Kidney tubule cell (primary cell): ENCODE results near the gene PALLD.
"Not testable (repeated sequence)": the region's sequence is repeated elsewhere in the genome, so short reads cannot be mapped to it uniquely, and the experiment has no call there.

Experiments used
- DNase-seq: peaks from one replicate; pipeline ENCODE4 v3.0.0-alpha.2; 2018; ENCODE audit warnings: low spot score

Gene PALLD

GRCh38 chr4:168496834-168497233 is at the start of gene PALLD:
Gene PALLD, plus strand, starts transcription at chr4:168497052.
- peak; percentile 59 for DNase-seq

DNA sequence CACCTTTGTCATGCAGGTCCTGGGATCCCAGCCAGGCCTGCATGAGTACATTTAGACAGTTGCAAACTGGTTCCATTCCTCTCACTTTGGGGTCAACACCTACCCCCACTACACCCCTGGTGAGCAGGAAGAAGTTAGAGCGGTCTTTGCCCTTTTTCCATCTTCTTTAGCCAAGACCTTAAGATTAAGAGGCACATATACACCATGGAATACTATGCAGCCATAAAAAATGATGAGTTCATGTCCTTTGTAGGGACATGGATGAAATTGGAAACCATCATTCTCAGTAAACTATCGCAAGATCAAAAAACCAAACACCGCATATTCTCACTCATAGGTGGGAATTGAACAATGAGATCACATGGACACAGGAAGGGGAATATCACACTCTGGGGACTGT is 47.8 kb upstream of the PALLD start:
- not testable (repeated sequence) for DNase-seq

DNA sequence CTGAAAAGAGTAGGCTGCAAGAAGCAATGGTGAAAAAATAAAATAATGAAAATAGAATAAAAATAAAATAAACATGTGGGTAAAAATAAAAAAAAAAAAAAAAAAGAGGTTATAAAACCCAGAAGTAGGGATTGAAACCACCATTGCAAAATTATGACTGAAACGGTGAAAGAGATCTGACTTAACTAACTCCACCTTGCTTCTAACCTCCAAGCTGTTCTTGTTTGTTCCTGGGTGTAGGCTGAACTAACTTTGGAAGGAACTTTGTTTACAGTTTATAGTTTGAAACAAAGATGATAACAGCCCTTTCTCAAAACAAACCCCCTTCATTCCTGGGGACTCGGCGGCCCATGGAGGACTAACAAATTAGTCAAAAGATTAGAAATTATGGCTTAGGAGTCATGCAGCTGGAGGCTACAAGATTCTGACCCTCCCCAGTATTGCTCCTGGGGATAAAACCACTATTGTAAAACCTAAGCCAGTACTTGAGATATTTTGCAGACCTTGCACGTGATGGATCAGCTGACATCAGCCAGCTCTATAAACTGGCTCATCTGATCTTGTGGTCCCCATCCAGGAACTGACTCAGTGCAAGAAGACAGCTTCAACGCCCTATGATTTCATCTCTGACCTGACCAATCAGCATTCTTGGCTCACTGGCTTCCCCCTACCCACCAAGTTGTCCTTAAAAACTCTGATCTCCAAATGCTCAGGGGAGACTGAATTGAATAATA is 47.0 kb upstream of the PALLD start:
- DNase-seq = peak; percentile 65

- DNase-seq = no peak
These were observed 45.5 kb upstream of the PALLD start for GRCh38 chr4:168451331-168451730.

DNA sequence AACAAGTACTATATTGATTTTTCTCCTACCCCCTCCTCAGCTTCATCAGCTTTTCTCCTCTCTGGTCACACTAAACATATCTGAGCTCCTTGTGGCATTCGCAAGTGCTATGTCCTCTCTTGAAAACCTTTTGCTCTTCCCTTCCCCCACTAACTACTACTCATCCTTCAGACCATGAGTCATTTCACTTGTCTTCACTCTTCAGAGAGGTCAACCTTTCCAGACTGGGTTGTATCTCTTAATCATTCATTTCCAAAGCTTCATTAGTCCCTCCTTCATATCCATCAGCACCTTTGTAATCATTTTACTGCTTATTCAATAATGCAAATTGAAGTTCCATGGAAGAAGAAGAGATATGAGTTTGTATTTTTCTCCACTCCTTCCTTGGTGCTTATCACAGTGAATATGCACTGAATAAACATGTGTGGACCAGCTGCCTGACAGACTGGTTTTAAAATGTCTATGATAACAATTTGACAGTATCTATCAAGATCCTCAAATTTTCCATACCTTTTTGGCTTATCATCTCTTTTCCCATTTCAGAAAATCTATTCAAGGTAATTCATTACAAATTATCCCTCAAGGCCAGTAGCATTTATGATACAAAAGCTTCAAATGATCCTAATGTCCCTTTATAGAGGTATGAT is 45.0 kb upstream of the PALLD start:
- DNase-seq = peak; percentile 84

DNA sequence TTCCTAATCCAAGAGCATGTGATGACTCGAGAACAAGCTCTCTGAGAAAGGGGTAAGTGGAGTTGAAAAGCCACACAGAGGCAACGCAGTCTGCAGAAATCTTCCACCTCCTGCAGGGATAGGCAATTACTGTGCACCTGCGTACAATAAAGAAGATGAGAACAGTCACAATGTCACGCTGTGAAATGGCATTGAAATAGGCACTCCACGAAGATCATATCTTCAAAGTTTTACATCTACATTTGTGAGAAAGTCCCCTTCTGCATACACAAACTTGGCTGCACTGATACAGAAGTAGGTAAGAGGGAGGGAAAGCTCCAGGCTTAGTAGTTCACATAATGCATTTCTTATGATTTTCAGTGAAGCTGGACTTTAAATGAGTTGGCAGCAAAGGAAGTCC is 43.7 kb upstream of the PALLD start:
- DNase-seq = no peak

GRCh38 chr4:168458256-168458655 is 38.6 kb upstream of the PALLD start:
- not testable (repeated sequence) for DNase-seq

GRCh38 chr4:168461821-168462220 is 35.0 kb upstream of the PALLD start:
- DNase-seq = no peak

GRCh38 chr4:168472920-168473319 is 23.9 kb upstream of the PALLD start:
- no peak for DNase-seq

- no peak for DNase-seq
These were observed 22.1 kb upstream of the PALLD start for GRCh38 chr4:168474660-168475320.

DNA sequence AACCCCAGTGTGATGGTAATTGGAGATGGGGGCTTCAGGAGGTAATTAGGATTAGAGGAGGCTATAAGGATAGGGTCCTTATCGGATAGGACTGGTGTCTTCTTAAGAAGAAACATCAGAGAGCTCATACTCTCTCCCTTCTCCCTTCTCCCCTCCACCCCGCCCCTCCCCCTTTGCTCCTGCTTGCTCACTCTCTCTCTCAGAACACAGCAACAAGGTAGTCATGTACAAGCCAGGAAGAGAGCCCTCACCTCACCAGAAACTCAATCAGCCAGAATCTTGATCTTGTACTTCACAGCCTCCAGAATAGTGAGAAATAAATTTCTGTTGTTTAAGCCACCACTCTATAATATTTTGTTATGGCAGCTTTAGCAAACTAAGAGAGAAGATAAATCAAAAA is 21.1 kb upstream of the PALLD start:
- DNase-seq = peak; percentile 63

- DNase-seq = no peak
These were observed 18.0 kb upstream of the PALLD start for GRCh38 chr4:168478868-168479267.

DNA sequence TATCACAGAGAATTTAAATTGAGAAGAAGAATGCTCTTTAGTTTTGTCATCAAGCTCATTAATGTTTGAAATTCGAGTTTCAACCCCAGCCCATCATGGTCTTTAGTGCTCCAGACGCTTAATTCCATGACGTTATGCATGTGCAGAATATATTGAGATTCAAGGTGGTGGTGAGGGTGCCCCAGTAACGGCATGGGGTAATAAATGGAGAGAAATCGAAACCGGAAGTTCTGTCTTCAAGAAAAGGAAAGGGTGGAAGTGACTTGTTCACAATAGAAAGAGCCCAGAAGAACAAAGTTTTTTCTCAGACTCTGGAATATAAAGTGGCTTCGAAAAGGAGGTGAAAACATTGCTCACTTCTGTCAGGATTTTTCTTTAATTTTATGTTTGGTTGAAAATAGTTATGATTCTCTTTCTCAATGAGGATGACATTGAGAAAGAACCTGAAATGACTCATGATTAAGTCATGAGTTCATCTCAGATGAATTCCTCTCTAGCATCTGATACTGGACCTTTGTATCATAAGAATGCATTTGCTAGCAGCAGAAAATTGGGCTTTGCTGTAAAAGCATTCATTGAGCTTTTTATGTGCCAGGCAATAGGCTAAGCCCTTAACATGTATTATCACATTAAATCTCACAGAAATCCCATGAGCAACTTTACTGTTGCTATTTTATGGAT is 15.8 kb upstream of the PALLD start:
- peak; percentile 86 for DNase-seq

GRCh38 chr4:168483811-168484210 is 13.0 kb upstream of the PALLD start:
- DNase-seq = no peak

DNA sequence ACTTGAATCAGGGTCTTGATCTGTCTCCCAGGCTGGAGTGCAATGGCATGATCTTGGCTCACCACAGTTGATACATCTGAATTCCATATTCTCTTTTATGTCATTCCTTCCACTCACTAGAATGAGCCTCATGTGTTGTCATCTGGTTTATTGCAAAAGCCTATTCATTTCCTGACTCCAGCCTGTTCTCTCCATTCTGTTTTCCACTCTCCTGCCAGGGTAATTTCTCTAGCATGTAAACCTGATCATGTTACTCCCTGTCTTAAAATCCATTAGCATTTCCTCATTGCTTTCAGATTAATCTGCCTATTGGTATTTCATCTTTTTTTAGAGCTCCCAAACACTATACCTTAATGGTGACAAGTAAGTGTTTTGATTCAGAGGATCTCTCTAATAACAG is 12.2 kb upstream of the PALLD start:
- peak; percentile 72 for DNase-seq

DNA sequence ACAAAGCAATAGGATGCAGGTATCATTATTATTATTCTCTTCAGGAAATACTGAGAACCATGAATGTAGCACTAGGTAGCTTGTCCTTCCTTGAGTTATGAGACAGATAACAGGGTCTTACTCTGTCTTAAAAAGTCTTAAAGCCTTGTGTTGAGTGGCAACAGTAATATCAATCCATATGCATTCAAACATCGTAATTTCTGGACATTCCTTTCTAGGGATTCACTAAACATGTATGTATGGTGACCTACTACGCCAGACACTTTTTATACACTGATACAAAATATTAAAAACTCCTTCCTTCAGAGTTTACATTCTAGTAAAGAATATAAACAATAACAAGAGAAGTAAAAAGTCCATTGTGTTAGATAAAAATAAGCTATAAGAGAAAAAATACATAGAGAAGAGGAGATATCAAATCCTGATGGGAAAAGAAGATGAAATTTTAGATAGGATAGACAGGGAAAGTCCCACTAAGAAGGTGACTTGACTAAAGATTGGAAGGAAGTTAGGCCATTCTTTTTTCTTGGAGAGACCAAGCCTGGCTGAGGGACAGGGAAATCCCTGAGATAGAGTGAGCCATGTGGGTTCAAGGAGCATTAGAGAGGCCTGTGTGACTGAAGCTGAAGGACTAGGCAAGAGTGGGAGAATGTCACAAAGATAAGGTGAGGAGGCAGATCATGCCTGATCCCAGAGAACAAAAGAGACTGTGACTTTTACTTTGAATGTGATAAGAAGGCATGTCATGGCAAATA is 11.5 kb upstream of the PALLD start:
- DNase-seq = peak; percentile 5

DNA sequence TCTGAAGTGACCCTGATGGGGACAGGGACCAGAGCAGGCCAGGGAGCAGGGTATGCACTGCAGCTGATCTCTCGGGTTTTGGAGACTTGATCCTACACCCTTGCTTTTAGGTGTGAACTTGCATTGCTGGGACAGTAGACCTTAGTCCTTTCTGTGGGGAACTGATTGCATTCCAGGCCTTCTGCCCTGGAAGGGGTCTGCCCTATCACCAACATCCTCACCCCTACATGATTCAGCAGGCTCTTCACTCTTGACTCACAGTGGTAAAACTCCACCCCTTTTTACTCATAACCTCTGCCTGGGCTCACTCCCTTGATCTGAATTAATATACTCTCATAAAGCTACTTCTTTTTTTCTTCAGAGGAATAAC is 10.0 kb upstream of the PALLD start:
- DNase-seq = peak; percentile 90

DNA sequence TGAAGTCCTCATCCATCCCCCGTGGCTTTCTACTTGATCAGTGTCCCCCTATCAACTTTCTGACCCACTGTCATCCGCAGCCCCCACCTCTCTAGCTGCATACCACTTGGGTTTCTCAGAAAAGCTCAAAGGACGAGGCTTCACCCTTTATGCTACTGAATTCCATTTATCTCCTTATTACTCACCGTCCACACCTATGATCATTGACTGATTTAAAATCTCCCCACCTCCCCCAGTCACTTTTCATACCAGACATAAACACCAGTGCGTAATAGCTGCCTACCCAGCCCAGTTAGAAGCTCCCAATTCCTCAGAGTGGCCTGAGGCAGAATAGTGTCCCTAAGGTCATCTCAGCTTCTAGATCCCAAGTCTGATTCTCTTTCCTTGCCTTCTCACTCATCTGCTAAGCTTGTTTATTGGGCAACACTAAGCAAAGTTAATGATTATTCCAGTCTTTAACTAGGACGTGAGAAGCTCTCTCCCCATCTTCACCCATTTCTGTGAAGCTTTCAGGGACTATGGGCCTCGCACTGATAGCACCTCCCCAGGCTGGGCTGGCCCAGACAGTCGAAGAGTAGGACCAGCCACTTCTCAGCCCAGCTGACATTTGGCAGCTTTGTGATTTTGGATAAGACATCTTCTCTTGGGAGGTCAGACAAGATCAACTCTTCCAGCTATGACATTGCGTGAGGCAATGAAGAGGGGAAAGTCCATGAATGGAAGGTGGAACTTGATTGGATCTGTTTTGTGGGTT is 9.4 kb upstream of the PALLD start:
- peak; percentile 87 for DNase-seq

DNA sequence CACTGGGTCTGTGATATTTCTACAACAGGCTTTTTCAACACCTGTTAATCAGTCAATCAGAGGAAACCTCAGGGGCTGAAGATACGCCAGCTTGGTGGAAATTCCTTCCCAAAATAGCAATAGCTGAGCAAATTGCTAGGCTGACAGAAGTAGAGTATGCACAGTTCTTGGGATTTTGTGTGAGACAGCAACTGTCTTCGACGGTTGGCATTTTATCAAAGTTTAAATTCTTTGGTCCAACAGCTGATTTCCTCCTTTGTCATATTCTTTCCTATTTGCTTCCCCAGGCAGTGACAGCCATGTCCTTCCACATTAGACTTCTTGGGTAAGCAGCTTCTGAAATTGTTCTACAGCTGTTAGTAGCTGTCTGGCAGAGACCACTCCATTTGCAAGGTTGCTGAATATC is 8.0 kb upstream of the PALLD start:
- no peak for DNase-seq

DNA sequence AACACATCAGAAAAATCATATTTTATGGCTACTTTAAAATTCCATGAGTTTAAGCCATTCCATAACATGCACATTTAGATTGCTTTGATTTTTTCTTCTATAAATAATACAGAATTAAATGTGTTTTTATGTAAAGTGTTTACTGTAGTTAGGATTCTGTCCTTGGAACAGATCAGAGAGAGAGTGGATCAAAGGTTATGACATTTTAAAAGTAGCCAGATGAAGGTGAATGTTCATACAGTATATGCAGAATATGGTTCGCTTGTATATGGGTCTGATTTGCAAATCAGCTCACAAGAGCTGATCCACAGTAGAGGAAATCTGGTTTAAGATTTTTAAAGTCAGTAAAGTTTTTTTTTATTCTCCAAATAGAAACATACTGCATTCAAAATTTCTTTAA is 7.2 kb upstream of the PALLD start:
- DNase-seq = no peak

DNA sequence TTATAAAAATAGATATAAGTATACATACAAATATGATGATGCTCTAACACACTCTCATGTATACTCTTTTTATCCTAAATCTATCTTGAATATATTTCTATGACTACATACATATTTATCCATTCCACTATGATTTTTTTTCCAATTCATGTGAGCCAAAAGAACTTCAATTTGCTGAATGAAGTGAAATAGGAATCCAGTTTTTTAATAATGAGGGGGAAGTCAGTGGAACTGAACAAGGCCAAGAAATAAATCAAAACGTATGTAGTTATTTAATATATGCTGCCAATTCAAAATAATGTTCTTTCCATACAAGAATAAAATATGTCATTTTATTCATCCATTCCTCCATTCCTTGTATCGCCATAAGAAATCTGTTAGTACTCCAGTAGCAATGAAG is 6.1 kb upstream of the PALLD start:
- no peak for DNase-seq
